Activated naive CD4-positive, alpha-beta T cell (primary cell): ENCODE results near the gene OR51E2.
"Not testable (repeated sequence)": the region's sequence is repeated elsewhere in the genome, so short reads cannot be mapped to it uniquely, and the experiment has no call there.

Experiments
- DNase-seq, 4 experiments: peaks; one replicate each; lab custom pipeline; 2025; lab: John Stamatoyannopoulos, UW

The OR51E2 gene

GRCh38 chr11:4697585-4697984, at the start of gene OR51E2:
Gene OR51E2 (minus strand): TSS chr11:4697853. CDS start chr11:4682711, 15,142 bp downstream.
- no peak for DNase-seq

GRCh38 chr11:4740735-4741134, 43.1 kb upstream of the OR51E2 start:
- DNase-seq = no peak

- DNase-seq = no peak
These were observed 29.5 kb upstream of the OR51E2 start for GRCh38 chr11:4727171-4727570.

GRCh38 chr11:4722616-4723534, 25.2 kb upstream of the OR51E2 start:
- not testable (repeated sequence) for DNase-seq

- DNase-seq = no peak
These were observed 16.6 kb upstream of the OR51E2 start for GRCh38 chr11:4714300-4714699.

- DNase-seq = no peak
These were observed 15.6 kb upstream of the OR51E2 start for GRCh38 chr11:4713241-4713640.

- DNase-seq = no peak
These were observed 7.2 kb upstream of the OR51E2 start for GRCh38 chr11:4704790-4705334.

GRCh38 chr11:4704054-4704789, 6.6 kb upstream of the OR51E2 start, which contains the start of gene MMP26:
Gene MMP26 (plus strand): TSS chr11:4704784.
- DNase-seq = no peak

- DNase-seq = no peak
These were observed 2.8 kb upstream of the OR51E2 start for GRCh38 chr11:4700436-4700820.

- DNase-seq = no peak
These were observed 2.2 kb upstream of the OR51E2 start for GRCh38 chr11:4699697-4700435.

- DNase-seq = no peak
These were observed 2.2 kb downstream of the OR51E2 start for GRCh38 chr11:4695442-4695841.

- DNase-seq = no peak
These were observed 12.9 kb downstream of the OR51E2 start for GRCh38 chr11:4684631-4685285.

GRCh38 chr11:4682623-4683419, 14.8 kb downstream of the OR51E2 start:
- DNase-seq = no peak

- DNase-seq = no peak
These were observed 17.3 kb downstream of the OR51E2 start for GRCh38 chr11:4680341-4680740.

- DNase-seq = no peak
These were observed 19.7 kb downstream of the OR51E2 start for GRCh38 chr11:4677948-4678347.

GRCh38 chr11:4673781-4674180, 23.9 kb downstream of the OR51E2 start:
- DNase-seq = no peak

- DNase-seq = no peak
These were observed 25.2 kb downstream of the OR51E2 start for GRCh38 chr11:4672470-4672869.

- no peak for DNase-seq
These were observed 25.9 kb downstream of the OR51E2 start for GRCh38 chr11:4671741-4672140.

- no peak for DNase-seq
These were observed 32.2 kb downstream of the OR51E2 start for GRCh38 chr11:4665424-4665823.

- no peak for DNase-seq
These were observed 32.9 kb downstream of the OR51E2 start for GRCh38 chr11:4664786-4665185.

- DNase-seq = no peak
These were observed 33.5 kb downstream of the OR51E2 start for GRCh38 chr11:4664183-4664582.
